A549 (cell line): ENCODE data around the gene DCLK3.

Experiments used
- BHLHE40 ChIP-seq: IDR thresholded peaks from 2 replicates; pipeline ENCODE4 v1.6.1; 2012; ENCODE audit warnings: low read depth, low read length, inconsistent platforms
- SMC3 ChIP-seq: fragments of >200 bp; sonication (Bioruptor Twin); formaldehyde crosslinking; IDR thresholded peaks from 3 replicates; pipeline ENCODE4 v1.6.1; 2018; ENCODE audit warnings: inconsistent platforms
- TF ChIP-seq, protein P1 (sequence below): fragments of >200 bp; sonication (Bioruptor Twin); formaldehyde crosslinking; IDR thresholded peaks from 3 replicates; pipeline ENCODE4 v1.5.1; 2016
- TF ChIP-seq, protein P2 (sequence below): fragments of 150-350 bp; IDR thresholded peaks from 2 replicates; pipeline ENCODE4 v1.6.1; 2014; ENCODE audit warnings: low read depth, mild to moderate bottlenecking, low read length

DNA sequence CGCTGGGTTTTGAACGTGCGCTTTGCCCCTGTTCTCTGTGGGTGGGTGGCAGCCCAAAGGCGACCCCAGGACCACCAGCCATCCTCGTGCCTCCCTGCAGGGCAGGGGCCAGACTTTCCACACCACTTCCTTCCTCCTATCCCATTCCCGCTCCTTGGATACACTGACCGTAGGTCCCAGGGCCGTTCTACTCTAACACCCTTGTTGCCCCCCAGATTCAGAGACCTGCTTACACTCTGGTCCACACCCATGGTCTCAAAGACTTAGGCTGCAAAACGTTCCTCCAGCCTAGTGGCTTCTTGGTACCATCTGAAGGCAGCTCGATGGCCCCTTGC is 318 bp upstream of the DCLK3 start:
- TF ChIP-seq, protein P1, sequence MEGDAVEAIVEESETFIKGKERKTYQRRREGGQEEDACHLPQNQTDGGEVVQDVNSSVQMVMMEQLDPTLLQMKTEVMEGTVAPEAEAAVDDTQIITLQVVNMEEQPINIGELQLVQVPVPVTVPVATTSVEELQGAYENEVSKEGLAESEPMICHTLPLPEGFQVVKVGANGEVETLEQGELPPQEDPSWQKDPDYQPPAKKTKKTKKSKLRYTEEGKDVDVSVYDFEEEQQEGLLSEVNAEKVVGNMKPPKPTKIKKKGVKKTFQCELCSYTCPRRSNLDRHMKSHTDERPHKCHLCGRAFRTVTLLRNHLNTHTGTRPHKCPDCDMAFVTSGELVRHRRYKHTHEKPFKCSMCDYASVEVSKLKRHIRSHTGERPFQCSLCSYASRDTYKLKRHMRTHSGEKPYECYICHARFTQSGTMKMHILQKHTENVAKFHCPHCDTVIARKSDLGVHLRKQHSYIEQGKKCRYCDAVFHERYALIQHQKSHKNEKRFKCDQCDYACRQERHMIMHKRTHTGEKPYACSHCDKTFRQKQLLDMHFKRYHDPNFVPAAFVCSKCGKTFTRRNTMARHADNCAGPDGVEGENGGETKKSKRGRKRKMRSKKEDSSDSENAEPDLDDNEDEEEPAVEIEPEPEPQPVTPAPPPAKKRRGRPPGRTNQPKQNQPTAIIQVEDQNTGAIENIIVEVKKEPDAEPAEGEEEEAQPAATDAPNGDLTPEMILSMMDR: no peak
- TF ChIP-seq BHLHE40: no peak
- TF ChIP-seq, protein P2, sequence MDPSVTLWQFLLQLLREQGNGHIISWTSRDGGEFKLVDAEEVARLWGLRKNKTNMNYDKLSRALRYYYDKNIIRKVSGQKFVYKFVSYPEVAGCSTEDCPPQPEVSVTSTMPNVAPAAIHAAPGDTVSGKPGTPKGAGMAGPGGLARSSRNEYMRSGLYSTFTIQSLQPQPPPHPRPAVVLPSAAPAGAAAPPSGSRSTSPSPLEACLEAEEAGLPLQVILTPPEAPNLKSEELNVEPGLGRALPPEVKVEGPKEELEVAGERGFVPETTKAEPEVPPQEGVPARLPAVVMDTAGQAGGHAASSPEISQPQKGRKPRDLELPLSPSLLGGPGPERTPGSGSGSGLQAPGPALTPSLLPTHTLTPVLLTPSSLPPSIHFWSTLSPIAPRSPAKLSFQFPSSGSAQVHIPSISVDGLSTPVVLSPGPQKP: no peak
- no peak for TF ChIP-seq SMC3
